ENCODE results near the gene IL34. TPM values are rescaled to one million over a fixed set of nuclear protein-coding genes. Genes with fewer than 3 reads are reported as not detected.

IL34 gene
- total and polyA plus RNA-seq, 2 of the 13 experiments (the other 11 are each of a cell fraction or from before 2014, with no cell fraction given): 1.2 to 1.3 TPM

- no peak for TF ChIP-seq ZBTB46 (CRISPR knock-in tag; IDR thresholded peaks at IDR 0.05; ENCODE audit: borderline replicate concordance)
- TF ChIP-seq E2F5 (CRISPR knock-in tag; conservative IDR thresholded peaks at IDR 0.05): no peak
- TF ChIP-seq HNRNPL (IDR thresholded peaks at IDR 0.05; ENCODE audit: low read depth, low read length): 0 out of 2 replicates have a peak, but pooled peaks have one; percentile 54
- no peak for TF ChIP-seq ZNF607 (CRISPR knock-in tag; IDR thresholded peaks at IDR 0.05; ENCODE audit: borderline replicate concordance)
- no peak for TF ChIP-seq MXD3 (CRISPR knock-in tag; IDR thresholded peaks at IDR 0.05)
- TF ChIP-seq ZNF263 (CRISPR knock-in tag; IDR thresholded peaks at IDR 0.05): no peak
- peak; percentile 12; the same call in 1 of the 2 replicates for TF ChIP-seq ZNF281 (CRISPR knock-in tag; IDR thresholded peaks at IDR 0.05; ENCODE audit: borderline replicate concordance)
- TF ChIP-seq MYPOP (CRISPR knock-in tag; IDR thresholded peaks at IDR 0.05): no peak; the same call in 1 of the 2 replicates
- TF ChIP-seq ATF5 (CRISPR knock-in tag; IDR thresholded peaks at IDR 0.05; ENCODE audit: low read depth): no peak
- TF ChIP-seq ZNF615 (CRISPR knock-in tag; IDR thresholded peaks at IDR 0.05; ENCODE audit: borderline replicate concordance): no peak
- TF ChIP-seq ZSCAN25 (CRISPR knock-in tag; IDR thresholded peaks at IDR 0.05): no peak
- no peak for TF ChIP-seq RNF2 (conservative IDR thresholded peaks at IDR 0.05; ENCODE audit: low read depth)
- TF ChIP-seq SRSF1 (optimal IDR thresholded peaks at IDR 0.05; ENCODE audit: low read depth, low read length): peak; percentile 58
- TF ChIP-seq ZFX (CRISPR knock-in tag; IDR thresholded peaks at IDR 0.05; ENCODE audit: low read depth): peak; percentile 57
- no peak; the same call in 1 of the 2 replicates for TF ChIP-seq ZNF747 (CRISPR knock-in tag; IDR thresholded peaks at IDR 0.05; ENCODE audit: borderline replicate concordance)
- no peak for TF ChIP-seq PREB (CRISPR knock-in tag; IDR thresholded peaks at IDR 0.05)
- no peak for TF ChIP-seq SIX1 (CRISPR knock-in tag; IDR thresholded peaks at IDR 0.05; ENCODE audit: borderline replicate concordance)
- no peak for TF ChIP-seq ZFP36L2 (CRISPR knock-in tag; IDR thresholded peaks at IDR 0.05)
Observed at GRCh38 chr16:70685061-70685937, 38.9 kb downstream of the IL34 start (continued).
